BE2C (cell line): ENCODE results near the gene ROMO1.

Source experiments
- DNase-seq: peaks from one replicate; pipeline ENCODE4 v3.0.0-alpha.2; 2020
- H3K27me3 ChIP-seq: fragments of 250-450 bp; sonication (Bioruptor Pico); 2 replicates; pipeline ENCODE4 v1.5.1; 2020; ENCODE audit warnings: mild to moderate bottlenecking
- H3K36me3 ChIP-seq: fragments of 250-450 bp; sonication (Bioruptor Pico); 2 replicates; pipeline ENCODE4 v1.5.1; 2020; ENCODE audit warnings: mild to moderate bottlenecking
- H3K4me1 ChIP-seq: fragments of 250-450 bp; sonication (Bioruptor Pico); 2 replicates; pipeline ENCODE4 v1.5.1; 2020
- H3K4me3 ChIP-seq: 2 replicates; pipeline ENCODE4 v1.5.1; 2011; ENCODE audit warnings: low read depth, low read length
- H3K9me3 ChIP-seq: fragments of 250-450 bp; sonication (Bioruptor Pico); 2 replicates; pipeline ENCODE4 v1.5.1; 2020
- CTCF ChIP-seq: IDR thresholded peaks from 2 replicates; pipeline ENCODE4 v1.5.1; 2012; ENCODE audit warnings: mild to moderate bottlenecking, low read depth, low read length

ROMO1 gene

DNA sequence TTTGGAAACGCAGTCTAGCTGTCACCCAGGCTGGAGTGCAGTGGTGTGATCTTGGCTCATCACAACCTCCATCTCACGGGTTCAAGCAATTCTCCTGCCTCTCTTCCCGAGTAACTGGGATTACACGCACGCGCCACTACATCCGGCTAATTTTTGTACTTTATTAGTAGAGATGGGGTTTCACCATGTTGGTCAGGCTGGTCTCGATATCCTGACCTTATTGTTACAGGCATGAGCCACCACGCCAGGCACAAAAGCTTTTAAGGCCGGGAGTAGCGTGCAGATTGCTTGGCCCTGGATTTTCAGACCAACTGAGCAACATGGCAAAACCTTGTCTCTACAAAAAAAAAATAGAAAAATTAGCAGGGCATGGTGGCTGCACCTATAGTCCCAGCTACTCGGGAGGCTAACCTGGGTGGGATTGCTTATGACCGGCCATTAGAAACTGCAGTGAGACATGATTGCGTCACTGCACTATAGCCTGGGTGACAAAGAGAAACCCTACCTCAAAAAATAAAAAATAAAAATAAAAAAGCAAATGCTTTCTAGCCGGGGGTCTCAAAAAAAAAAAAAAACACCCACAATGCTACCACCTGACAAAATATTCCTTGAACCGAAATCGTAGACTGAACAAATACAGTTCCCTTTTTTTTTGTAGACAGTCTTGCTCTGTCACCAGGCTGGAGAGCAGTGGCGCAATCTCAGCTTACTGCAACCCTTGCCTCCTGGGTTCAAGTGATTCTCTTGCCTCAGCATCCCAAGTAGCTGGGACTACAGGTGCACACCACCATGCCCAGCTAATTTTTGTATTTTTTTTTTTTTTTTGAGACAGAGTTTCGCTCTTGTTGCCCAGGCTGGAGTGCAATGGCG, 27.9 kb downstream of the ROMO1 start:
- H3K36me3 ChIP-seq: peaks cover 98% of the 10 kb centered on the region
- H3K9me3 ChIP-seq: no peaks in the 10 kb centered on the region
- H3K4me3 ChIP-seq: no peak overlapping the region
- TF ChIP-seq CTCF: no peak
- no peak for DNase-seq
- H3K27me3 ChIP-seq: no peaks in the 10 kb centered on the region
- H3K4me1 ChIP-seq: peaks cover 6% of the 10 kb centered on the region; the same call in 1 of the 2 replicates

- no peak for TF ChIP-seq CTCF
- DNase-seq: no peak
- Histone ChIP-seq H3K27me3 (0 out of 2 replicates have a peak, but pooled peaks cover 2% of the 10 kb centered on the region), H3K9me3 (no peaks in the 10 kb centered on the region), H3K4me1 (peaks cover 6% of the 10 kb centered on the region), H3K4me3 (no peak overlapping the region), H3K36me3 (peaks cover 100% of the 10 kb centered on the region)
These were observed 30.1 kb downstream of the ROMO1 start for GRCh38 chr20:35729283-35729807.

- Histone ChIP-seq H3K27me3 (0 out of 2 replicates have a peak, but pooled peaks cover 3% of the 10 kb centered on the region), H3K4me1 (peaks cover 6% of the 10 kb centered on the region), H3K9me3 (no peaks in the 10 kb centered on the region), H3K4me3 (no peak overlapping the region), H3K36me3 (peaks cover 100% of the 10 kb centered on the region)
- no peak for DNase-seq
- no peak for TF ChIP-seq CTCF
These were observed 30.8 kb downstream of the ROMO1 start for GRCh38 chr20:35729836-35730582.

DNA sequence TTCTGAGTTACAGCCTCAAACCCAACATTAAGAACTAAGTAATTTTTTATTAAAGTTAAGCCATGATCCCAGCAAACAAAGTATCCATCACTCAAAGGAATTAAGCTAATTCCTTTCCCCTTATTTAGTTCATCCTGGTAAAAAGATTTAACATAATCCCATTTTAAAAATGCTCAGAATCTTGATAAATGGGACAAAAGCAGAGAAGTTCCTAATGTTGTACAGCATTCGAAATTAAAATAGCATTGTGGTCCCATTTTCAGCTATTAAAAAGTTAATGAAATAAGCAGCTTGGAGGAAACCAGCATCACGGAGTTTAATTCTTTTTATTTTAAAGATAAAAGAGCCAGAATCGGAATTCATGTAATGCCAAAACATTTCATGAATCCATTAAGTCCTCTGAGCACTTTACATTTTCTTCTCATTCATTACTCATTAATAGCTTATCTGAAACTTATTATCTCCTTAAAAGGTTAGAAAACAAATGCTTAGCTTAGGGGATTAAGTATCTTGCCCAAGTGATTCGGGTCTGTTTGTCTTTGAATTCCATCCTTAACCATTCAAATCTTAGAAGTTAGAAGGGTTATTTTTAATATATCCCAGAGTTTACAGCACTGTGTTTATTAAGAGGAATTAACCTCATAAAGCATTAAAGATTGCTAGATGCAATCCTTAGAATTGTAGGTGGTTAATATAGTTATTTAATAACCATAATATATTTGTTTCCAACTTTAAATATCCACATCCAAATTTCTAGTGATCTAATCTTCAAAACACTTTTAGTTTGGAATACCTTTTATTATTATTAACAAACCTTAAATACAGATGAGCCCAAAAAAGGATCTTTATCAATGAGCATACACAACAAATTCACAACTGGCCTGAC, 31.6 kb downstream of the ROMO1 start:
- Histone ChIP-seq H3K9me3 (no peaks in the 10 kb centered on the region), H3K4me3 (no peak overlapping the region), H3K36me3 (peaks cover 100% of the 10 kb centered on the region), H3K27me3 (0 out of 2 replicates have a peak, but pooled peaks cover 3% of the 10 kb centered on the region), H3K4me1 (peaks cover 8% of the 10 kb centered on the region)
- no peak for TF ChIP-seq CTCF
- DNase-seq: no peak

GRCh38 chr20:35731469-35731788, 32.2 kb downstream of the ROMO1 start:
- Histone ChIP-seq H3K27me3 (0 out of 2 replicates have a peak, but pooled peaks cover 3% of the 10 kb centered on the region), H3K36me3 (peaks cover 100% of the 10 kb centered on the region), H3K9me3 (no peaks in the 10 kb centered on the region), H3K4me1 (peaks cover 10% of the 10 kb centered on the region), H3K4me3 (no peak overlapping the region)
- TF ChIP-seq CTCF: no peak
- DNase-seq: no peak
